Endometrium (tissue), 2 donors: ENCODE measurements around the gene ARPC2.
A peak's percentile ranks its signal among the peaks of the same experiment; 100 is the strongest.

Experiments used
- FAIRE-seq: peaks from 2 replicates; lab custom pipeline; 2012; peaks lifted over from hg19 to GRCh38; lab: Jason Lieb, UNC
- donor health status: control.
- donor health status: control.

ARPC2 gene

DNA sequence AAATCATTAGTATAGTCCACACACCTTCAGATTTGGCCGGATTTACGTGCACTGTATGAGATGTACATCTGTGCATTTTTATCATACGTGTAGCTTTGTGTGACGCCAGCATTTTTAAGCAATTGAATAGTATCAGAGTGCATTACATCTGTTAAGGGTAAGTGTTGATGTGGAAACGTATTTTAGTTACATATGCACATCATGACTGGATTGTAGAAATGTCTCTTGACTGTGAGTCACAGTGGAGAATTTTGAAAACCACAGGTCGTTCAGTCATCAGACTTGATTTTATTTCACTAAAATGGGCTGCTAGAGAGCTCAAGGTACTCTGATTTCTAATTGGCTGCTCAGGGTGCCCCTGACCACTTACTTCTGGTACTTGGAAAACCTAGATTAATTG is 38.5 kb downstream of the ARPC2 start:
- no peak for FAIRE-seq

DNA sequence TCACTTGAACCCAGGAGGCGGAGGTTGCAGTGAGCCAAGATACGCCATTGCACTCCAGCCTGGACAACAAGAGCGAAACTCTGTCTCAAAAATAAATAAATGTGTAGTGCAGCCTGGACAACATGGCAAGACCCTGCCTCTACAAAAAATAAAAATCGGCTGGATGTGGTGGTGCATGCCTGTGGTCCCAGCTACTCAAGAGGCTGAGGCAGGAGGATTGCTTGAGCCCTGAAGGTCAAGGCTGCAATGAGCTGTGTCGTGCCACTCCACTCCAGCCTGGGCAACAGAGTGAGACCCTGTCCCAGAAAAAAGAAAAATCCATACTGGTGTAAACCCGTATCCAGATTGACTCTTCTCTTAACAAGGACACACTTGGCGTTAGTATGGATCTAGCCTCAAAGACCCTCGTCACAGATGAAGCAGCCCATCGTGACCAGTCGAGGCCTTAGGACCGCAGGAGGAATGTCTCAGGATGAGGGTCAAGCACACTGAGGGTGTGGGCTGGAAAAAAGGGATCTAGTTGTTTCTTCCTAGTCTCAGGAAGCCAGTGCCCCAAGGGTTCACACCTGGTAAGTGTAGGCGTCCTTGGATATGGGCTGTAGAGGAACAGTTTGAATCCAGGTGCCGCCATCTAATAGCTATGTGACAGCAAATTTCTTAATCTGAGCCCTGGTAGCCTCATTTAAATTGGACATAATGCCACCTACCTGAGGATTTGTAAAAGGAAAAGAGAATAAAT is 39.8 kb downstream of the ARPC2 start:
- no peak for FAIRE-seq

DNA sequence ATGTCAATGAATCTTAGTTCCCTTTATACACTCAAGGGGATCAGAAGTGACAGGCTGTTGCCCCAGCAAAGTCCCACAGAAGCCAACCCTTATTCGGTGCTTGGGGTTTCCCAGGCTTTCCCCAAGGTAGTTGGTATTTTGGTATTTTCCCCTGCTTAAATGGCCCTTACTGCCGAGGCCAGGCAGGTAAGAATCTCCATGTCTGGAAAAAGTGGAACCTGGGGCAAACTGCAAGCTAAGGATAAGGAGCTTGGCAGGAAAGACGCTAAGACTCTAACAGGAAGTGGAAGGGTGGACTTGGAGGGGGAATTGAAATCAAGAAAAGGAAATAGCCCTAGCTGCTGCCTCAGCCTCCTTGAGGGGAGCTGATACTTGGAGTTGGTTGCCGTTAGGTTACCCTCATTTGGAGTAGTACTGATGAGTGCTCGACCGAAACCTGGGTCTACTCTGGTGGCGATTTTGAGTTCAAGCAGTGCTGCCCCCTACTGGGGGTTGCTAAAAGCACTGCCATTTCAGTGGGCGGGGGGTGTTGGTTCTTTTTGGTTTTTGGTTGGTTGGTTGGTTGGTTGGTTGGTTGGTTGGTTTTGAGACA is 40.5 kb downstream of the ARPC2 start:
- no peak for FAIRE-seq

GRCh38 chr2:218259099-218259961 is 42.3 kb downstream of the ARPC2 start:
- no peak for FAIRE-seq

GRCh38 chr2:218260166-218260565 is 43.2 kb downstream of the ARPC2 start:
- FAIRE-seq, result no peak

DNA sequence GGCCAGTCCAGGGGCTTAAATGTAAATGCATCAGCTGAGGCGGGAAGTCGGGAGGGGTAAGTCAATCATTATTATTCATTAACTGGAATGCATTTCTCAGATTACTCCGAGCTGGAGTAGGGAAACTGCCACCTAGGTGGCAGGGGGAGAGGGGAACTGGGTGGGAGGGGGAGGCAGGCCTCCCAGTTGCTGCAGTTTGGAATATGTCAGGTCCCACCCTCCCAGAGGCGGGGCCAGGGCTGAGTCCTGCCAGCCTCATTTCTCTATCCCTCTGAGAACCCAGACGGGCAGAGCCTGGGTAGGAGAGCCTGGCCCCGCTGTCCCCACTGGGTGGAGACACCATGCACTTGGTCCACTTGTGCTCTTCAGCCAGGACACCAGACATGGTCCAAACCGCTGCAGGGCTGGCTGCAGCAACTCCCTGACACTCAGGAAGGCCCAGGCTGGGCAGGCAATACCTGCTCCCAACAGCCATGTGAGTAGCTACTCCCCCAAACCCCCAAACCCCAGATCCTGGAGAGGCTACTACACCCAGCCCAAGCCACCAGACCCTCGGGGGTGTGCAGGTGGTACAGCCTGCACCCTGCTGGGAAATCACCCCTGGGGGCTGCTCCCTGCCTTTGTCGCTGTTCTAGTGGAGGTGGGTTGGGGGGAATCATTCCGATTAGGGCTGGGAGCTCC is 43.9 kb downstream of the ARPC2 start, which contains the start of gene GPBAR1:
GPBAR1 (plus strand) TSS at position 274 of the 681 bp plus-strand sequence. CDS start 1,710 bp downstream, outside the sequence.
- FAIRE-seq, result no peak

- FAIRE-seq, result no peak
These were observed 44.6 kb downstream of the ARPC2 start for GRCh38 chr2:218261423-218262236.

DNA sequence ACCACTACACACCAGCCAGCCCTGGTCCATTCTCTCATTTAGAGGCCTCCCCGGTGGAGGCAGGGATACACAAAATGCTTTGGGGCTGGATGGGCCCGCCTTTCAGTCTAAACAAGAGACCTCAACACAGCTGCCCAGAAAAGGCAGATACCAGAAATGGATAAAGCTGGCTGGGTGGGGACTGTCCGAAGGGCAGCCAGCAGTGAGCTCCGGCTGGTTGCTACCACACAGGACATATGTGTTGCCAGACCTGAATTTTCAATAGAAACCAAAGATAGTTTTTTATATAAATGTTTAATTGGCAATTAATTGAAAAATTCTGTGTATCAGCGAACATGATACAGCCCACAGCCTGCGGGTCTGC is 45.2 kb downstream of the ARPC2 start:
- FAIRE-seq, result no peak

- FAIRE-seq, result no peak
These were observed 45.9 kb downstream of the ARPC2 start for GRCh38 chr2:218262631-218263586.

DNA sequence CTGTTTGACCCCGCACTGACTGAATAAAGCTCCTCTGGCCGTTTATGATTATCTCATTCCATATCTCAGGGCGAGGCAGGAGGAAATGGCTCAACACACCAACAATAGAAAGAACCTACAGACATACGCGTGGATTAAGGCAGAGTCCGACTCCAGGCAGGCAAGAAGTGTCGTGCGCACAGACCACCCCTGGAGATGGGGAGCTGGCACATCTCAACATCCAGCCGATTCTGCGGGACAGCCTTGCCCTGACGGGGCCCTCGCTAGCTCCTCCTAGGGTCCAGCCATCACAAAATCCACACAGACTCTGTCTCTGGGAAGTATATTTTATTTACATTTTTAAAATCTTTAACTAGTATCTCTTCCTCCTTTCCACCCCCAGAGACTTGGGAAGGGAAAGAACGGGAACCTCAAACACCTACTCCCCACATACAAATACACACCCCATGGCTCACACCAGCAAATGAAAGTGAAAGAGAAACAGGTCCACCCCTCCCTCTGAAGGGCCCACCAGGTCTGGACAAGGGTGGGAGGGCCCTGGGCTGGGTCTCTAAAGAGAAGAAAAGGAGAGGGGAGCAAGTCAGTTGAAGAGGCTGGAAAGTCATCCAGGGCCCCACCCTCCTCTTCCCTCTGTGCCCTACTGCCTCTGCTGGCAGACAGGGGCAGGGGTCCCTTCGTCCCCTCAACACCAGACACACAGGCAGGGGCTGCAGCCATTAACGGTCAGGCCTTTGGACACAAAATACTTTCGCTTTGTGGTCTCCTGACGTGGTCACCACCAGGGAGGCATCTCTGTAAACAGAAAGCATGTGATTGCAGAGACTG is 47.0 kb downstream of the ARPC2 start:
- no peak for FAIRE-seq

GRCh38 chr2:218264773-218265561 is 48.0 kb downstream of the ARPC2 start:
- FAIRE-seq, result no peak

GRCh38 chr2:218265626-218266025 is 48.6 kb downstream of the ARPC2 start:
- no peak for FAIRE-seq

DNA sequence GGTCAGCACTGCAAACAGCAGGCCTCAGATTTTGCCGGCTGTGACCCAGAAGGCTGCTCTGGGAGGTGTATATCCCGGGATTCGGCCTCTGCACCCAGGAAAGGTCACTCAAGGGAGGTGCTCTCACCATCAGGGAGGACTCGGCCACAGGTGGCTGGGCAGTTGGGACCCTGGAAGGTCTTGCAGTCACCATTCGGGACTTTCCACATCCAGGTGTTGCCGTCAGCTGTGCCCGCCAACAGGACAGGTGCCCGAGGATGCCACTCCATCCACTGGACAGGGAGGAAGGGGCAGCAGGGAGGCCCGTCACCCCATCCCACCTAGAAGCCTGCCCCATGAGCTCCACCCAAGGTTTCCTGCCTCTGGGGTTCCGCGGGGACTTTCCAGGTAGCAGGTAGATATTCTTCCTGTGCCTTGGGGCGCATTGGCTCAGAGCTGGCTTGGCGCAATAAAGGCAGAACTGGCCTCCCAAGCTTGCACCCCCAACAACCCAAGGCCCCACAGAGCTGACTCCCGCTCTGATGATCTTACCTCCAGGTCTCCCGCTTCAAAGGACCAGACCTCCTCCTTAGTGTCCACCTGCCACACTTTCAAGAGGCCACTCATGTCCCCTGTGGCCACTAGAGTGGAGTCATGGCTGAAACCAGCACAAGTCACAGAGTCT is 49.5 kb downstream of the ARPC2 start:
- FAIRE-seq, result no peak

GRCh38 chr2:218267259-218267658 is 50.3 kb downstream of the ARPC2 start:
- FAIRE-seq, result no peak

GRCh38 chr2:218269900-218270720 is 53.1 kb downstream of the ARPC2 start, which contains the start of the genes AAMP and PNKD:
TSS of gene AAMP (minus strand) at chr2:218270137. CDS start at chr2:218270086, 51 bp downstream.
TSS of gene PNKD (plus strand) at chr2:218270519. CDS start at chr2:218270536, 17 bp downstream.
- FAIRE-seq, result peak; percentile 100

DNA sequence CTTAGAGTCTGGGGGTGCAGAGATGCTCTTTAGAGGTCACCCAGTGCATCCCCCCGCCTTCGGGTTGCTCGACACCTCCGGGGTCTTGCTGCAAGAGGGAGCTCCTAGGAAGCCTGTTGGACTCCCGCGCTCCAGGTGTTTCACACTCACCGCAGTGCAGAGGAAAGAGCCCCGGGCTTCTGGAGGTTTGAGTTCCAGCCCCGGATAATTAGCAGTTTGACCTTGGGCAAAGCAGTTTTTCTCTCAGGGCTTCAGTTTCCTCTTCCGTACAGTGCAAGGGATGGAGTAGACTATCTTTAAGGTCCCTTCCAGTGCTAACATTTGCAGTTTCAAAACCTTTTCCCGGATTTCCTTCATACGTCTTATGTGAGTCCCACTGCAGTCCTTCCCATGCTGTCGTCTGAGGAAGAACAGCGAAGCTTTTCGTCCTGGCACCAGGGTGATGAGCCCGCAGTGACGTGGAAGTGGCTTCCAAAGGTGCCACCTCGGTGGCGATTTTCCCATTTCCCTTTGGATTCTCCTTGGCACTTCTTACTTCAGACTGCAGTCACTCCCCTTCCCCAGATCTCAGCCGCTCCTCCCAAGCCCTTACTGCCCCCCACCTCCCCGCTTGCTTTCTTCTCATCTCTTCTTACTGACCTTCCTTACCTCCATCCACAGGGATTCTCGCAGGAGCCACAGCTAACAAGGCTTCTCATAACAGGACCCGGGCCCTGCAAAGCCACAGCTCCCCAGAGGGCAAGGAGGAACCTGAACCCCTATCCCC is 53.9 kb downstream of the ARPC2 start:
- no peak for FAIRE-seq
